HG02852 (cell line): ENCODE data around the gene PXDN.

Experiments used
- ATAC-seq: cut with Tn5 transposase; IDR thresholded peaks from one replicate; pipeline ENCODE4 v1.9.1; 2021; ENCODE audit warnings: mild to moderate bottlenecking, moderate library complexity; ENCODE audit not compliant: unreplicated experiment

Gene PXDN

DNA sequence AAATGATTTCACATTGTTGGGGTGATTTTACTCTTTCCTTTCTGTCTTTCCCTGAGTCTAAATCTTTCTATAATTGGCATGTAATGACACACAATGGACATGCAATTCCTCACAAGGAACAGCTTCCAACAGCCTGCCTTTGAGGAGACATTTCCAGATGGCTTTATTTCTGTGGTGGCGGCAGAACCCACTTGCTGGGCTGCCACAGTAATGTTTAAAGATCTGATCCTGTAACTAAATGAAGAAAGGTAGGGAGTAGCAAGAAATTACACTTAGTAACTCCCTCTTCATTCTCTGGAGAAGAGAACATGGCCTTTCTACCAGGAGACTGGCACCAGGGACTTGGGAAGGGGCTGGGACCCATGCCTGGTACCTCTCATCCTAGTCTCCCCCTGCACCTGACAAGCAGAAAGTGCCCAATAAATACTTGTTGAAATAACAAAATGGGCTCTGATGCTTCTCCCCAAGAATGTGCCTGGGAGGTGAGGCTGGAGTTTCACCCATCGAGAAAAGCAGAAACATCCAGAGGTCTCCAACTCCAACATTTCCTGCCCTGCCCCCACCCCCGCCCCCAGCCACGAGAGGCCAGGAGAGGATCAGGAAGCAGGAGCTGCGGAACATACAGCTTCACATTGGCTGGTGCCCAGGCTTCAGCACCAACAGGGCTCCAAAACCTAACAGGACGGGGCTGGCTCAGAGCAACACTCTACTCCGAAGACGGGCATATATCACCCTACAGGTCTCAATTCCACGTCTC lies 92.1 kb downstream of the PXDN start:
- ATAC-seq: no peak

DNA sequence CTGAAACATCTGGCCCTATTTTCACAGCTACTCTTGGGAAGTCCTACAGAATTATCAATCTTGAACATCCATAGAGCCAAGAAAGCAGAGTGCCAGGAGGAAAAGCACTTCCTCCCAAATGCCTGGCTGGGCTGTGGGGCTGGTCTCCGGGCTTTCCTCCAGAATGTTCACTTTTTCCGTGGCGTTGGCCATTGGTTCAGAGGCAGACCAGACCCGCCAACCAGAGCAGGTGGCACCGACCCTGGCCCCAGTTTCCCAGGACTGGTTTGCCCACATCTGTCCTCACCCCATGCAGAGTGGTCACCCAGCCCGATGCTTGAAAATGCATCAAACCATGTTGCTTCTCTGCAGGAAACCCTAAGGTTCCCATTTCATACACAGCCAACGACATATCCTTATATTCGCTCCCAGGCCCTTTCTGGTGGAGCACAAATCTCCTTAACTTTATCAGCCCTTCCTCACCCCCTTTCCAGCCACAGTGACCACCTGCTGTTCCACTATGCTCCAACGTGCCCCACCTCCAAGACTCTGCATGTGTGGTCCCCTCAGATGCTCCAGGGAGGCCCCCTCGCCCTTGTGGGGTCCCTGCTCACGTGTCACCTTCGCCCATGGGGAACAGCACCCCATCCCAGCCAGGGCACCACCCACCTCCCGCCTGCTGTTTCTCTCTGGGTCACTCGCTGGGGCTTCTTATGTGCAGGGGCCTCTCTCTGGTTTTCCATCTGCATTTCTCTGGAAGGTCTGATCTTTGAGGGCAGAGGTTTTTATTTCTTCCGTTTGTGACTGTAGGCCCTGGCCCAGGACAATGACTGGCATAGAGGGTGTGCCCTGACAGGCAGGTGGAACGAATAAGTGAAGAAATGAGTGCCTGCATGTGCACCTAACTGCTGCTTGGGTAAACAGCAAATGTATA lies 92.9 kb downstream of the PXDN start:
- no peak for ATAC-seq

DNA sequence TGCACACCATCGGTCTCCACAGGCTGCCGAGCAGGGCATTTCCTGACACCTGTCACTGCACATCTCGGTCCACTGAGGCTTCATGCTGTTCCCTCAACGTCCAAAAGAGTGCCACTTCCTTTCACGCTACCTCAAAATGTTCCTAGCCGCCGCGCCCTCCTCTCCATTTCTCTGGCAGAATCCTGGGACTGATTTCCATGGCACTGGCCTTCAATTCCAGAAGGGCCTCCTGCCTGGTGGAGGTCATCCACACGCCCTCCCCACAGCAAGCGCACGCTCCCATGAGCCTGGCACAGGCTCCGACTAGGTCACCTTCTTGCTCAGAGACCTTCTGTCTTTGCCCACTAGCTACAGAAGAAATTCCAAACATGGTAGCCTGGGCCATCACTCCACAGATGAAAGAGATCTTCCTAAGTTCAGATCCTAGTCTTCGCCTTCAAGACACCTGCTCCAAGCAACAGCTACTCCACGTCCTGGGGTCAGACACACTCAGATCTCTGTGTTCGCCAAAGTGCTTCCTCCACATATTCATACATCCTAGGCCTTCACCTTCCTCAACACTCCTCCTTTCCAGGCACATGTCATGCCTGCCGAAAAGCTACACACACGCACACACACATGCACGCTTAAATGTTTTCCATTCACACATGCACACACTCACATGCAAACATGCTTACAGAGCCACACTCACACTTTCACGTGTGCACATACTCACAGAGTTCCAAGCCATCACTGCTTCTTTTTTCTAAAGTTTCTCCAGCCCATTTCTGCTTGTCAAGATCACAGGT lies 94.0 kb downstream of the PXDN start:
- no peak for ATAC-seq

DNA sequence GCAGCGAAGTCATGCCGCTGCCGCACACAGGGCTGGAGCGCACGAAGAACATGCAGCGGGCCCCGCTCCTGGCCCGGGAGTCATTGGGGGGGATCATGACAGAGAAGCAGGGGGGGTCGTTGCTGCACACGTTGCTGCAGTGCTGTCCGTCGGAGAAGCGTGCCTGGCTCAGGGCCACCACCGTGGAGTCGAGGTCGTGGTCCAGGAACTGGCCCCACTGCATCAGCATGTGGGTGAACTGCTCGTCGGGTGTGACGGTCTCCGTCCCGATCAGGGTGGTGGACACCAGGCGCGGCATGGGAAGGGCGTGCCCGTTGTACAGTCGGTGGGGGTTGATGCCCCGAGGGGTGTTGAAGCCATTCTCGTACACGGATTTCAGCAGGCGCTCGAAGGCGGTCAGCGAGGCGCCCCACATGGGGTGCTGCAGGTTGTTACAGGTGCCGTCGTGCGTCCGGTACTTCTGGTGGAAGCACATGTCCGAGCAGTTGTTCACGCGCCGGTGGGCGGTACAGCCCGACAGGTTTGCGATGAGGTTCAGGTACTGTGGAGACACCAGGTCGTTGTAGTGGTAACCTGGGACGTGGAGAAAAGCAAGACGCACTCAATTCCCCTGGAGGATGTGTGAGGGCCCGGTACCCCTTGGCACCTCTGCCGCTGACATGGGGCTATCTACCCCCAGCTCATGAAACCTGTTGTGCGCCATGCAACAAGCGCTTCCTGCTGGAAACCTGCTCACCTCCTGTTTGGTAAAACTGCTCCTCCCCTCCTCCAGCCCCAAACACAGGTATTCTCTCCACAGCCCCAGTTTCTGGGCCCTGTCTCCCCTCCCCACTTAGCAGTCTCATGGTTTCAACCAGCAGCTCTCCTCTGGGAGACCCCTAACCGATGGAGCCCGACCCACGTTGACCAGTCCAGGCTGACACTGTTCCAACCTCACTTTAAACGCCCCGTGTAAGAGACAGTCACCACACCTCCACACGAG lies 94.9 kb downstream of the PXDN start:
- no peak for ATAC-seq

DNA sequence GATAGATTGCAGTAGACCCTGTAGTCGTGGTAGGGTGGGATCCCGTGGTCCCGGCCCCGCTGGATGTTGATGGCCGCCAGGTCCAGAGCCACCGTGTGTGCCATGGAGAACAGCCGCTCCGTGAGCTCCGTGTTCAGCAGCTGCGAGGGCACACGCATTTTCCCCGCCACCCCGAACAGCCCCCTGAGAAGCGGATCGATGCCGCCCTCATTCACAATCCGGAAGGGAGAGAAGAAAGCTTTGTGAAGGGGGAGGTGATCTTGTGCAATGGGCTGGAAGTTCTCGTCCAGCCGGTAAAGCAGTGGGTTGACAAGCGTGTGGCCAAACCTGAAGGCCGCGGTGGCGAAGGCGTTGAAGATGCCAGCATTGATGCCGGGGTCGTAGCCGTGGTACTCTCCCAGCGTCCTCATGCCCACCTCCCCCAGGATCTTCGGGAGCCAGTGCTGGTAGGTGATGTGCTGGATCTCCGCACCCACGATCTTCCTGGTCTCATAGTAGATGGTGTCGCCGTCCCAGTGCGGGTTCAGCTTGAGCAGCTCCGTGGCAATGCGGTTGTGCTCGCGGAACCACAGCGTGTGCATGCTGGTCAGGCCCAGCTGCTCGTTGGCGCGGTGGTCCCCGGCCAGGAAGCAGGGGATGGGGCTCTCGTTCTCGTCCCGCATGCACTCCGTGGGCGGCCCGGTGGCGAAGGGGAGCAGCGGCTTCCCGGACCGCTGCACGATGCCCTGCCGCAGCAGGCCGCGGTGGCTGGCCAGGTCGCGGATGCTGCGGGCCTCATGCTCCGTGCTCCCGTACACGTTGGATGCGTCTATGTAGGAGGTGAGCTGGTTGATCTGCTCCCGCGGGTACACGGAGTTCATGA lies 95.8 kb downstream of the PXDN start:
- no peak for ATAC-seq

DNA sequence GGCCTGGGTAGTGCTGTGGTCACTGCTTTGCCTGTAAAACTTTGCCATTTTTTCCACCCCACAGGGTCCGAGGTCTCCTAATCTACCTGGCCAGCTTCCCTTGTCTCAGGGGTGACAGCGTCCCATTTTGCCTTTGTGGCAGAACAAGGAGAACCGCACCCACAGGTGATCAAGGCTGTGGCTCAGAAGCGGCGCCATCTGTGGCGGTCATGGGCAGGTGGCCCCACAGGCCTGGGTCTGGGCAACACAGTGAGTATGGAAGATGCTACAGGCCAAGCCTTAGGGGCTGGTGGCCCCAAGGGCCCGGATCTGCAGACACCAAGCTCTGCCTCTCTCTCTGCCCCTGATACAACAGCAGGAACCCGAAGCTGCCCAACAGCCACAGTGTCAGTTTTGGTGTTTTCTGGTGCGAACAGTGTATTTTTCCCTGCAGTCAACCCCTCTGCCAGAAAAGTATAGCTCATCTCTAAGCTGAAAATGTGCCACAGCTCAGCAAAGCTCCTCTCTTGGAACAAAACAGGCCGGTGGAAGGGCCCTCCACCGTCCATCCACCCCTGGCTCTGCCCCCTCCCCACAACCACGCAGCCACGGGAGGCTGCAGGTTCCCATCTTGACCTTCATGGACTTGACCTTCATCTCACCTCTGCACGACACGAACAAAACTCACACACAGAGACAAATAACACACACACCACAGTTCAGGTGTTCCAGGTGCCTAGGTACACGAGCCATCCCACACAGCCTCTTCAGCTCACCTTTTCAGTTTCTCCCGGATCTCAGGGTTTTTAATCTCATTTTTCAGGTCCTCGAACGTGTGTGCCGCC lies 96.7 kb downstream of the PXDN start:
- ATAC-seq: no peak

DNA sequence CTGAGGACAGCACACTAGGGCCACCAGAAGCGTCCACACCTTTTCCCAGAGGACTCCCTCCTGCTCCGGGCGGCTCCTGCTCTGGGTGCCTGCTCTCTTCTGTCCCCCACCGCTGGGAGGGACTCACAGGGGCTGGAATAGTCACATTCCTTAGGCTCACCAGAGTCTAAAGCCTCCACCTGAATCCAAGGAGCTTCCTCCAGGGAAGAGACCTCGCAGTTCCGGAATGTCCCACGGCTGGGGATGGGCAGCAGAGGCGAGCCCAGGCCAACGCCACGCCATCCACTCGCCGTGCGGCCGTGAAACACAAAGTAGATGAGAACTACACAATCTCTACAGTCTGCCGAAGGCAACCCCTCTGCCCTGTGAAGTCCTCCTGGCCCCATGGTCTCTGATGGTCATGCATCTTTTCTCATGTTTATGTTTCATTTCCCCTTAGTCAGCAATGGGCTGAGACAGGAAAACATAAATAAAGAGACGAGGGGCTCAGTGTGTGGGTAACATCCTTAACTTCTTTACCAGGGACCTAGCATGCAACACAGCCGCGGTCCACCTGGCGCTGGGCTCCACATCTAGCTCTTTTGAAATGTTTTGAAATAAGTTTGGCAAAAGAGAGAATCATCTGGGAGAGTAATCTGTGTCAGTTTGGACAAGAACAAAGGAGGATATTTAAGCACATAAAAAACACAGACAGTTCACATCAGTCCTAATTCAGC lies 98.4 kb downstream of the PXDN start:
- no peak for ATAC-seq

DNA sequence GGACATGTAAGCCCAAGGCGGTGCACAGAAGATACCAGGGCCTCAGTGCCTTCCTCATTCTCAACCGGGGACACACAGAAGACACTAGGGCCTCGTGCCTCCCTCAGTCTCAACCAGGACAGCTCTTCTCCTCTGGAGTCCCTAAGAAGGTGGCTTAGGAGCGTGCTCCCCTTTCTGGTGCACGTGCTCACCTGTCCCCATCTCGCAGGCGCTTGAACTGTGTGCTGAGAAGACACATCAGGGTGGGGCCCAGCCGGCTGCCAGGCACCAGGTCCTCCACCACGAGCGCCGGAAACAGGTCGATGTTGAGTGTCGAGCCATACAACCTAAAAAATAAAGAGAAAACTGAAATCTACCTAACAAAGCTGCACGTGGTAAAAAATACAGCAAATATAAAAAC lies 99.9 kb downstream of the PXDN start:
- ATAC-seq: no peak

DNA sequence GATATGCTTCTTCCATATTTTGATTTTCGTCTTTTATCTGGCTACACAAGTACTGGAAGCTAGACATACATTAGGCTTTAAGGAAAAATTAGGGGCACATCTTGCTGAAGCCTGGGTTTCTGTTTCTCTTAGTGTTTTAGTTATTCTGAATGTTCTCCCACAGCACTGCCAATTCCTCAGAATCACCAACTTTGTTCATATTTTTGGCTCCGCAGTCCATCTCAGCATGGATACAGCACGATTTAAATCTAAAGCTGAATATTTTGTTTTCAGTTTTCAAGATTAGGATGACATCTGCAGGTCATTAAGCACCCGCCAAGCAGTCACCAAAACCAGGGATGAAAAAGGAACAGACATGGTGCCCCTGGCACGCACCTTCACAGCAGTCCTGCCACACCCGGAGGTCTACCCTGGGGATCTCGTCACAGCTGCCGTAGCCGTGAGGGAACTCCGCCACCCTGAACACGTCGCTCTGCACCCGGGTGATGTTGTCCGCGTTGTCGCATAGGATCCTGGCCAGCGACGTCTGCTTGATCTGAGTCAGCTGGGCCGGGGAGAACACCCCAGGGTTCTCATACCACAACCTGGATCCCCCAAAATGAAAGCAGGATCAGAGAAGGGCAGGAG lies 101.2 kb downstream of the PXDN start:
- ATAC-seq: no peak

DNA sequence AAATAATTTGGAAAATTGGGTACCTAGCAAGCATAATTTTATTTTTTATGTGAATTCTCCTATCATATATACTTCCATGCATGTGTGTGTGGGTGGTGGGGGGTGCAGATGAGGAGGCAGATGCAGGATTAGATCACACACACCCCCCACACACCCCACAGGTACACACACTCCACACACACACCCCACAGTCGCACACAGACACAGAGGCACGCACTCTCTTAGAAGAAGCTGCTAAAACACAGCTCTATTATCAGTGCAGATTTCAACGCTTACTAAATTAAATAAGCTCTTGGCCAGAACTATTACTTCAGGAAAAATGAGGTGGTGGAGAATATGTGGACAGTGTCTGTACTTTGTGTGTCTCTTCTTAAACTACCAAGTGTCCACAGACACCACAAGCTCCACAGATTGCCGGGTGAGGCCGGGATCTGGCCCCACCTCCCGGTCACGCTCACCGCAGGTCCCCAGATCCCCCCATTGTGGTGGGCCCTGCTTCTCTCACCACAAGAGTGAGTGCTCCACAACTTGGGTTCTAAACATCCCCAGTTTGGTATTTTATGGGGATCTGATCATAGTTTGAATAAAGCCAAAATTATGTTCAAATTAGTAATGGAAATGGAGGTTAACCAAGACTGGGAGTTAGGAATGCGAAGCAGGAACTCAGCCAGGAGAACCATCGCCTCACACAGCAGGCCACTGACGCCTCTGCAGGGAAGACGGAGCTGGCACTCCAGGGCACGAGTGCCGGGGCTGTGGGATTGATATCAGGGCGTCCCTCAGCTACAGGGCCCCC lies 102.1 kb downstream of the PXDN start:
- ATAC-seq: no peak

DNA sequence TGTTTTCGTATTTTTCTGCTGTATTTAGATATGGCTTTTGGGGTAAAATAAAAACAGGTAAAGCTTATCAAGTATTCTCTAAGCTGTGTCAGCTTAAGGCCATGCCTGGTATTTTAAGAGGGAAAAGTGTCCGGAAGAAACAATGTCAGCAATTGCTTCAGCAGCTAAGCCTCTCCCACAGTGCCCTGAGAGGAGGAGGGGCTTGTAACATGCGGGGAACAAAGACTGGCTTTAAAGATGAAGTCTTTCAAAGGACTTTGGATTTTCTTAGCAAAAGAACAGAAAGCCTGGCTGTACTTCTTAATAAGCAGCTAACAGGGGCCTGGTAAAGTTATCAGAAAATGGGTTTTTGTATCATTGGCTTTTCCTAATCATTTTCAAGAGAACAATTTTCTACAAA lies 102.8 kb downstream of the PXDN start:
- ATAC-seq: no peak

DNA sequence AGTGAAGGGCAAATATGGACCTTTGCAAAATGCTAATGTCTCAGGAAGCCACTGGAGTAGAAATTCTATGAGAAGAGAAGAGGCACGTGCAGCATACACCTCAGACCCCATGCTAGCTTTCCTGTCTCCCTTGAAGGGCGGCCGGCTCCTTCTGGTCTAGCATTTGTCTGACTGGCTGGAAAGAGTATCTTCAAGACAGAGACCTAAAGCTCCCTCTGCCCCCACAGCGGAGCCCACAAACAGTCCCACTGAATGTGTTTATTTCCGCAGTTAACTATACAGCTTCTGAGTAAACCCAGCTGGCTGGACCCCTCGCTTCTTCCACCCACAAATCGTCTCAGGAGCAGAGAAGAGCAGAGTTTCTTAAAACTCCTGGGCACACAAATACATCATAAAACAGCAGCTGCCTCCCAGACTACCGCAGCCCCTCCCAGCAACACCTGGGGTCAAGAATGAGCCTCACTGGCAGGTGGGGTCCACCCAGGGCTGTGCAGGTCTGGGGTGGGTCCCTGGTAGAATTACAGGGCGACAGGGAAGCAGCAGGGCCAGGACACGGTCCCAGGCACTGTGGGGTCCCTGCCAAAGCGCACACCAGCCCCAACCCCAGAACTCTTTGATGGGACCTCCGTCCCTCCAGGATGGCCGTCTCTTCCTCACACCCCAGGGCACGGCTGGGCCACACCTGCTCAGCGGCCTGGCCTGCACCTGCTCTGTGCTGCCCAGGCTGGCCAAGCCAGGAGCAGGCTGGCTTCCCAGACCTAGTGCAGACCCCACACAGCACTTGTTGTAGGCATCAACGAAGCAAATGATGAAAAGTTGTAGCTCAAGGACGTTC lies 103.8 kb downstream of the PXDN start:
- no peak for ATAC-seq

DNA sequence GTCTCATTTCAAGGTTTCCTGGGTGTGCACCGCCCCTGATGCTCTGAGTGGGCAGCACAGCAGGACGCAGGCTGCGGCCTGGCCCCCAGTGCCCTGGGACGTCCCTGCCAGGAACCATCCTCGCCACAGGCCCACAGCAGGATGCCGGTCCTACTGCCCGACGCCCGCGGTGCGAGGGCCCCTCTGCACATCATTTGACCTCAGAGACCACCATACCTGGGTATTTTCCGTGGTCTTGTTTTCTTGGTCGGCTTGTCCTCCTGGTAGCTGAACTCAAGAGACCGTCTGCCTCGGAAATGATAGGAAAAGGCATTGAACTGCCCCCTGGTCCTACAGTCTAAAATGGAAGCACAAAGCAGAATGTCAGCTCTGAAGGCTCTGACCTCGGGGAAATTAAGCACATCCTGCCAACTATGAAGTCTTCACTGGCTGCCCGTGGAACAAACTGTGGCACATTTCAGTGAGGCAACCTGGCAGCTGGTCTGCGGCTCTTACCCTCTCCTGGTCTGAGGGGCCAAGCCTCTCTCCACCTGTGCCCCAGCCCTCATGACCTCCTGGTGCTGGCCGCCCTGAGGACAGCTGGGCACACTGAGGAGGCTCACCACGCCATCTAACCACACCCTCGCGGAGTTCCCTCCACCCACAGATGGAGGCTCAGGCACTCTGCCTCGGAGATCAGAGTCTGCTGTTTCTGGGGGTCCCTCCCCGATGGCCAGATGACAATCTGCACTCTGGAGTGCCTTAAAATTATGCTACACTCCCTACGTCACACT lies 105.0 kb downstream of the PXDN start:
- ATAC-seq: no peak

DNA sequence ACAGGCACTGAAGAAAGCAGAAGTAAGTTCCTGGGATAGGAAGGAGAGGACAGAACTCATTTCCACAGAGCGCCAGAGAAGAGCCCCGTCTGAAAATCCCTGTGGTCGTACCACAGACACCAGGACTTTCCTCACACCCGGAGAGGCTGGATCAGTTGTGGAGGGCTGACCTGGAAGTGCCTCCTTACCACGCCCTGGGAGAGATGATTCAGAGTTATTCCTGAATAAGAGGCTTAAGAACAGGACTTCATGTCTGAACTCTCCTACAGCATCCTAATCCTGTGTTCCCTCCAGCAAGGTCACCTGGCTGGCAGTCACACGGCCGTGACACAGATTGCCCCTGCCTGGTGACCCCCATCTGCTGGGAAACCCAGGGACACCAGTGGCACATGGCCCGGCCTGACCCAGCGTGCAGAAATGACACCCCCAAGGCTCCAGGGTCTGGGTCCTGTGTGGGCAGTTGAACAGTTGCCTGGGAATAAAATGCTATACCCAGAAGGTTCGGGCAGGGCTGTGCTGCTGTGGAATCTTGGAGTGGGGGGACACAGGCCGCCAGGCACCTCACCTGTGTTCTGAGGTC lies 105.9 kb downstream of the PXDN start:
- ATAC-seq: no peak
